Lung (tissue), 12 donors: Measurements from ENCODE around the gene BCAS3. TPM values are rescaled to one million over a fixed set of nuclear protein-coding genes. Genes with fewer than 3 reads are reported as not detected.

ENCODE experiments used
- ATAC-seq: fragments of 200-7000 bp; cut with Tn5 transposase; one replicate; pipeline ENCODE4 v1.9.1; 2020; ENCODE audit warnings: moderate number of reproducible peaks; ENCODE audit not compliant: insufficient read depth, low FRiP score
- DNase-seq, 3 donors: peaks; one replicate each; pipeline ENCODE4 v3.0.0-alpha.2; 2013 to 2017
- H3K27ac ChIP-seq, 2 donors: one replicate each; pipeline ENCODE4 v1.5.1; 2013; ENCODE audit warnings: mild to moderate bottlenecking in 2 of 2, moderate library complexity in 2 of 2, control low read depth in 1 of 2, inconsistent platforms in 1 of 2, low read depth in 1 of 2, low read length in 1 of 2
- H3K27me3 ChIP-seq, 3 donors: one replicate each; pipeline ENCODE4 v1.5.1; 2013; ENCODE audit warnings: low read length in 2 of 3; ENCODE audit not compliant: control insufficient read depth in 3 of 3, insufficient read depth in 3 of 3
- H3K36me3 ChIP-seq, 4 donors: one replicate each; pipeline ENCODE4 v1.5.1; 2013; ENCODE audit warnings: low read length in 4 of 4, mild to moderate bottlenecking in 1 of 4, moderate library complexity in 1 of 4; ENCODE audit not compliant: control insufficient read depth in 4 of 4, insufficient read depth in 4 of 4
- H3K4me1 ChIP-seq, 5 donors: one replicate each; pipeline ENCODE4 v1.5.1; 2013; ENCODE audit warnings: low read length in 5 of 5, mild to moderate bottlenecking in 2 of 5, moderate library complexity in 1 of 5; ENCODE audit not compliant: control insufficient read depth in 5 of 5, insufficient read depth in 5 of 5
- H3K4me3 ChIP-seq: one replicate; pipeline ENCODE4 v1.5.1; 2013; ENCODE audit warnings: mild to moderate bottlenecking, control low read depth, moderate library complexity
- H3K9ac ChIP-seq, 2 donors: one replicate each; pipeline ENCODE4 v1.5.1; 2013; ENCODE audit warnings: low read length in 2 of 2, control low read depth in 1 of 2; ENCODE audit not compliant: insufficient read depth in 1 of 2
- H3K9me3 ChIP-seq, 4 donors: one replicate each; pipeline ENCODE4 v1.5.1; 2013; ENCODE audit warnings: low read length in 3 of 4, mild to moderate bottlenecking in 1 of 4, moderate library complexity in 1 of 4; ENCODE audit not compliant: control insufficient read depth in 4 of 4, insufficient read depth in 3 of 4
- WGBS, 2 donors: extraction: QIAGEN DNeasy Blood & Tissue Kit; methylation state at CpG; one replicate each; pipeline ENCODE4 v1.1.7; 2013; 5-methylcytosine and 5-hydroxymethylcytosine counted together
- polyA plus RNA-seq, 2 donors: library from polyadenylated mRNA; stranded (reverse); fragments of 200-250 nt; gene quantifications; one replicate each; pipeline ENCODE4 v1.2.1, GENCODE V29; 2013
- total RNA-seq, 2 donors: library from RNA; depleted of rRNA in 1 of 2; stranded (reverse); fragments of >200 nt in 1 of 2; gene quantifications; one replicate each; pipeline ENCODE4 v1.2.1, GENCODE V29; 2014 to 2021
- TF ChIP-seq, protein P1 (sequence below): IDR thresholded peaks from 2 replicates; pipeline ENCODE4 v1.5.1; 2012; ENCODE audit warnings: mild to moderate bottlenecking; ENCODE audit errors: control extremely low read depth, extremely low read depth
- donor health status: control.
- donor health status: control.
- donor health status: Bipolar disorder and iron deficiency.
- donor health status: healthy.
- donor health status: DM: yes; HTN: yes; CAD: no.

BCAS3 gene
- total and polyA plus RNA-seq, 4 donors = 4.0 to 101 (median 20.3) TPM

GRCh38 chr17:61015966-61016365 is 338.3 kb downstream of the BCAS3 start:
- Histone ChIP-seq H3K4me1 (peaks cover 0 to 20% (median 0%) of the 10 kb centered on the region in 5 donors), H3K4me3 (no peak overlapping the region), H3K36me3 (peaks cover 0 to 3% (median 0%) of the 10 kb centered on the region in 4 donors), H3K9me3 (no peaks in the 10 kb centered on the region), H3K9ac (no peak overlapping the region), H3K27me3 (no peaks in the 10 kb centered on the region), H3K27ac (no peak overlapping the region)
- WGBS, 2 donors = 79 to 84% methylated on average over 3 of the region's 3 CpGs
- DNase-seq (peak in 1 of 3 donors; percentile 64), ATAC-seq (no peak)
- TF ChIP-seq, protein P1, sequence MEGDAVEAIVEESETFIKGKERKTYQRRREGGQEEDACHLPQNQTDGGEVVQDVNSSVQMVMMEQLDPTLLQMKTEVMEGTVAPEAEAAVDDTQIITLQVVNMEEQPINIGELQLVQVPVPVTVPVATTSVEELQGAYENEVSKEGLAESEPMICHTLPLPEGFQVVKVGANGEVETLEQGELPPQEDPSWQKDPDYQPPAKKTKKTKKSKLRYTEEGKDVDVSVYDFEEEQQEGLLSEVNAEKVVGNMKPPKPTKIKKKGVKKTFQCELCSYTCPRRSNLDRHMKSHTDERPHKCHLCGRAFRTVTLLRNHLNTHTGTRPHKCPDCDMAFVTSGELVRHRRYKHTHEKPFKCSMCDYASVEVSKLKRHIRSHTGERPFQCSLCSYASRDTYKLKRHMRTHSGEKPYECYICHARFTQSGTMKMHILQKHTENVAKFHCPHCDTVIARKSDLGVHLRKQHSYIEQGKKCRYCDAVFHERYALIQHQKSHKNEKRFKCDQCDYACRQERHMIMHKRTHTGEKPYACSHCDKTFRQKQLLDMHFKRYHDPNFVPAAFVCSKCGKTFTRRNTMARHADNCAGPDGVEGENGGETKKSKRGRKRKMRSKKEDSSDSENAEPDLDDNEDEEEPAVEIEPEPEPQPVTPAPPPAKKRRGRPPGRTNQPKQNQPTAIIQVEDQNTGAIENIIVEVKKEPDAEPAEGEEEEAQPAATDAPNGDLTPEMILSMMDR = no peak

DNA sequence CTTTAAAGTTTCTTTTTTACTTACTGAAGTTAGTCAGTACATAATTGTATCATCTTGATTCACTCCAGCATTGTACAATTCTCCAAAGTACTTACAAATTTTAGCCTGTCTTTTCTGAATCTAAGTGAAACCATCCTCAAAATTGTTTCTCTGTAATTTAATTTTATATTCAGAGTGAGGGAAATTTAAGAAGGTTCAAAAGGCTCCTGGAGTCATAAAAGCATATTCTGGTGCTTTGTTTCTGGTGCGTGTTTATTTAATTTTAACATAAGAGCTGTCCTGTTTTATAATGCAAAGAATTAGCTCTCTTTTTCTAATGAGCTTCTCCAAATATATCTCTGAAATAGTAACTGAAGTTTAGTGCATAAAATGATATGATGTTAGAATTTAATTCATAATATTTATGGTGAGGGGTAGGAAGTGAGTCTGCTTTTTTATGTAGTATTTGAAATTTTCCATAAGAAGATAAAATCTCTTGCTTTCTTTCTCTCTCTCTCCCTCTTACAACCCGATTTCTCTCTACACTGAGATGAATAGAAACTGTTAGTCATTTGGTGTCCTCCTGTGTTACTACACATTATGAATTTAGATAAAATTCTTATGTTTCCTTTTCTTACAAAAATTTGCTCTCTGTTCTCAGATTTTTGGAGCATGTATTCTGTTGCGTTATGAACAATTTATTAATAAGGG is 339.8 kb downstream of the BCAS3 start:
- H3K4me1 ChIP-seq = peaks cover 0 to 9% (median 0%) of the 10 kb centered on the region in 5 donors
- DNase-seq = no peak
- H3K27me3 ChIP-seq = no peaks in the 10 kb centered on the region
- no peak for ATAC-seq
- H3K4me3 ChIP-seq = no peak overlapping the region
- H3K36me3 ChIP-seq = peaks cover 0 to 3% (median 0%) of the 10 kb centered on the region in 4 donors
- no peaks in the 10 kb centered on the region for H3K9me3 ChIP-seq
- no peak overlapping the region for H3K9ac ChIP-seq
- TF ChIP-seq, protein P1 = no peak
- WGBS, 2 donors = 81% methylated on average over 3 of the region's 3 CpGs
- H3K27ac ChIP-seq = no peak overlapping the region

GRCh38 chr17:61018938-61019337 is 341.3 kb downstream of the BCAS3 start:
- Histone ChIP-seq H3K36me3 (peaks cover 0 to 3% (median 0%) of the 10 kb centered on the region in 4 donors), H3K9me3 (no peaks in the 10 kb centered on the region), H3K4me3 (no peak overlapping the region), H3K9ac (no peak overlapping the region), H3K27me3 (no peaks in the 10 kb centered on the region), H3K4me1 (peaks cover 0 to 7% (median 0%) of the 10 kb centered on the region in 5 donors), H3K27ac (no peak overlapping the region)
- TF ChIP-seq, protein P1 = no peak
- WGBS, 2 donors = 91 to 98% methylated on average over 5 of the region's 5 CpGs
- ATAC-seq (no peak), DNase-seq (no peak)
